Prostate gland (tissue), 2 donors: ENCODE results near the gene ULK4. TPM values are rescaled to one million over a fixed set of nuclear protein-coding genes. Genes with fewer than 3 reads are reported as not detected.

Source experiments
- DNase-seq: peaks from one replicate; pipeline ENCODE4 v3.0.0-alpha.2; 2019; ENCODE audit warnings: low spot score
- H3K27ac ChIP-seq, 2 donors: fragments of 200-600 bp; sonication (generic); 2 replicates each; pipeline ENCODE4 v1.5.1; 2017 to 2019
- H3K27me3 ChIP-seq: fragments of 200-600 bp; sonication (generic); replicated peaks from 2 replicates; pipeline ENCODE4 v1.5.1; 2019; ENCODE audit not compliant: insufficient read depth
- H3K36me3 ChIP-seq, 2 donors: fragments of 200-600 bp; sonication (generic); 1 replicate in 1 of 2; 2 replicates in 1 of 2; pipeline versions ENCODE4 v1.5.1 to v1.8.1; 2017 to 2019
- H3K4me1 ChIP-seq: fragments of 200-600 bp; sonication (generic); replicated peaks from 2 replicates; pipeline ENCODE4 v1.5.1; 2019
- H3K4me3 ChIP-seq, 2 donors: fragments of 200-600 bp; sonication (generic); 2 replicates each; pipeline ENCODE4 v1.5.1; 2017 to 2019
- H3K9me3 ChIP-seq: fragments of 200-600 bp; sonication (generic); 2 replicates; pipeline ENCODE4 v1.5.1; 2017
- CTCF ChIP-seq, 4 experiments: fragments of 200-600 bp in 2 of 4; fragments of 450-650 bp in 2 of 4; sonication (generic) in 2 of 4; IDR thresholded peaks; 1 replicate in 3 of 4; 2 replicates in 1 of 4; pipeline ENCODE4 v1.5.1; 2016 to 2019; ENCODE audit warnings: antibody characterized with exemption in 4 of 4, mild to moderate bottlenecking in 2 of 4, moderate library complexity in 2 of 4
- POLR2A ChIP-seq: fragments of 450-650 bp; IDR thresholded peaks from one replicate; pipeline ENCODE4 v1.6.1; 2016; ENCODE audit warnings: antibody characterized with exemption, mild to moderate bottlenecking
- POLR2AphosphoS5 ChIP-seq: sonication (generic); formaldehyde crosslinking; IDR thresholded peaks from one replicate; pipeline ENCODE4 v1.6.1; 2017; ENCODE audit warnings: antibody characterized with exemption
- WGBS: methylation state at CpG from one replicate; pipeline ENCODE4 v1.1.5; 2018; 5-methylcytosine and 5-hydroxymethylcytosine counted together
- intact Hi-C: fragments of 100-400 bp; cut with DNase I; formaldehyde crosslinking; loops from one replicate; pipeline ENCODE4 v1.14.2; 2022
- total RNA-seq, 2 donors: library from RNA; depleted of rRNA; stranded (reverse); fragments of >200 nt; gene quantifications; one replicate each; pipeline ENCODE4 v1.1.0, GENCODE V29; 2016

The ULK4 gene
- total RNA-seq, 2 donors from 2014 or later = 23.1 to 33.7 TPM

DNA sequence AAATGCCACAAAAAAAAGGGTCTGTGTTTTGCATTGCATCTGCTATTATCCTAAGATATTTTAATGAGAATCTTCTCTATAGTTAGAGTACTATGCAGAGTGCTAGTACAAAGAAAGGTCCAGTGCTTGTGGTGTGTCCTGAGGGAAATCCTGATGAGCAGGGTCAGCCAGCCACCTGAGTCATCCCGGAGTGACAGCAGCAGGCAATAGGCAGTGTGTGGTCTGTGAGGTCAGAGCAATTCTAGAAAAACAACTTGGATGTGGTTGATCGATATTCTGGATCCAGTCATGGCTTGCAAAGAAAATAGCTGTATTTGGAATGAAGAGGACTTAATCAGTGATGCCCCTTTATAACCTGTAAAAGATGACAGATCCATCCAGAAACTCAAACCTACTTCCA, 643.4 kb downstream of the ULK4 start:
- intact Hi-C loops = no loop called here
- Histone ChIP-seq H3K27me3 (no peaks in the 10 kb centered on the region), H3K4me1 (no peaks in the 10 kb centered on the region), H3K4me3 (no peak overlapping the region), H3K9me3 (no peaks in the 10 kb centered on the region), H3K36me3 (no peaks in the 10 kb centered on the region), H3K27ac (no peak overlapping the region)
- TF ChIP-seq POLR2A (no peak), POLR2AphosphoS5 (no peak), CTCF (IDR thresholded peaks at IDR 0.05) (no peak)
- DNase-seq = no peak
- 53% methylated on average over 2 of the region's 2 CpGs for WGBS

- no peak for DNase-seq
- no peak overlapping the region for H3K4me3 ChIP-seq
- WGBS = 95% methylated on average over 1 of the region's 1 CpG
- no peak for TF ChIP-seq POLR2AphosphoS5
- no peak for TF ChIP-seq CTCF (IDR thresholded peaks at IDR 0.05)
- intact Hi-C loops = no loop called here
- H3K4me1 ChIP-seq = no peaks in the 10 kb centered on the region
- no peaks in the 10 kb centered on the region for H3K9me3 ChIP-seq
- no peak overlapping the region for H3K27ac ChIP-seq
- H3K36me3 ChIP-seq = no peaks in the 10 kb centered on the region
- H3K27me3 ChIP-seq = no peaks in the 10 kb centered on the region
Observed at GRCh38 chr3:41317718-41318117, 644.2 kb downstream of the ULK4 start.

GRCh38 chr3:41317298-41317697, 644.6 kb downstream of the ULK4 start:
- WGBS = 99% methylated on average over 6 of the region's 6 CpGs
- intact Hi-C loops = no loop called here

DNA sequence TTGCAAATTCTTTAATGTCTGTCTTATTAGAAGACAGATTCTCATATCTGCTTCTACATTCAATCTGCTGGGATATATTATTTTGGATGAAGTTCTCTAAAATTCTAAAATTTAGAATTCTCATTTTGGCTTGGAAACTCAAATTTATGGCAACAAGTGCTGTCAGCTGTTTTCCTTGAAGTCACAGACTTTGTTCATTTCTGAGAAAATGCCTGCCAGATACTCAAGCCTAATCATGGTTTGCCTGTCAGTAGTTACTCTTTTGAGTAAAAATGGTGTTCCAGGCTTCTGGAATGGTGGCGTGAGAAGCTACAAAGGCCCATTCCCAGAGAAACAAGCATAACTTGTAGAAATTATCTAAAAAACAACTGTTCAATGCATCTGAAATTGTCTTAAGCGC, 646.8 kb downstream of the ULK4 start:
- no peaks in the 10 kb centered on the region for H3K27me3 ChIP-seq
- 96% methylated on average over 2 of the region's 2 CpGs for WGBS
- H3K9me3 ChIP-seq = no peaks in the 10 kb centered on the region
- H3K4me3 ChIP-seq = no peak overlapping the region
- DNase-seq = no peak
- H3K36me3 ChIP-seq = no peaks in the 10 kb centered on the region
- TF ChIP-seq POLR2AphosphoS5 (no peak), CTCF (IDR thresholded peaks at IDR 0.05) (no peak), POLR2A (no peak)
- intact Hi-C loops = no loop called here
- H3K4me1 ChIP-seq = no peaks in the 10 kb centered on the region
- no peak overlapping the region for H3K27ac ChIP-seq

More at GRCh38 chr3:41317298-41317697, 644.6 kb downstream of the ULK4 start:
- Histone ChIP-seq H3K36me3 (no peaks in the 10 kb centered on the region), H3K4me3 (no peak overlapping the region), H3K27ac (no peak overlapping the region), H3K9me3 (no peaks in the 10 kb centered on the region), H3K27me3 (no peaks in the 10 kb centered on the region), H3K4me1 (no peaks in the 10 kb centered on the region)
- DNase-seq = no peak
- TF ChIP-seq POLR2A (no peak), POLR2AphosphoS5 (no peak), CTCF (IDR thresholded peaks at IDR 0.05) (no peak)

DNA sequence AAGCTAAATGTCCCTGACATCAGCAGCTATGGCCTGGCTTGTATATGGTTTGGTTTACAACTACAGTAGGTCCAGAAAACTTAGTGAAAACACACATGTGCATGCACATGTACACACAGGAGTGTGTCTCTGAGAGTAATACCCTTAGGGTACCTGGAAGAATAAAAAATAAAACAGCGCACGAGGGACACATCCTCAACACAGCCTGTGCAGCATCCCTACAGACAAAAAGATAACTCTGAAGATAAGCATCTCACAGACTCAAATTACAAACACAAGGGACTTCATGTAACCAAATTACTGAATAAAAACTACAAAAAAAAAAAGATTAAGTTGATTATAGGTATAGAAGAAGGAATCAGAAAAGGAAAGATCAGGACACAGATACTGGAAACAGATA, 653.8 kb downstream of the ULK4 start:
- WGBS = 82% methylated on average over 2 of the region's 2 CpGs
- H3K36me3 ChIP-seq = no peaks in the 10 kb centered on the region
- DNase-seq = no peak
- H3K4me1 ChIP-seq = no peaks in the 10 kb centered on the region
- TF ChIP-seq POLR2AphosphoS5 = no peak
- no peak for TF ChIP-seq CTCF (IDR thresholded peaks at IDR 0.05)
- no peak for TF ChIP-seq POLR2A
- H3K4me3 ChIP-seq = no peak overlapping the region
- no peak overlapping the region for H3K27ac ChIP-seq
- intact Hi-C loops = no loop called here
- no peaks in the 10 kb centered on the region for H3K9me3 ChIP-seq
- no peaks in the 10 kb centered on the region for H3K27me3 ChIP-seq
